Mesenchymal stem cell (in vitro differentiated cells and primary cell): ENCODE results near the gene CDH4.
A peak's percentile ranks its signal among the peaks of the same experiment; 100 is the strongest.

Experiments
- DNase-seq: peaks from one replicate; pipeline ENCODE4 v3.0.0-alpha.2; 2013
- H2AFZ ChIP-seq: one replicate; pipeline ENCODE4 v1.6.1; 2013; ENCODE audit warnings: low read depth, mild to moderate bottlenecking, control low read depth, inconsistent platforms, low read length, moderate library complexity
- H2AK5ac ChIP-seq: 2 replicates; pipeline ENCODE4 v1.6.1; 2013; ENCODE audit warnings: low read length, moderate library complexity, mild to moderate bottlenecking, inconsistent platforms; ENCODE audit not compliant: severe bottlenecking
- H2BK120ac ChIP-seq: one replicate; pipeline ENCODE4 v1.6.1; 2013; ENCODE audit warnings: low read depth, mild to moderate bottlenecking, inconsistent platforms, low read length, moderate library complexity
- H2BK12ac ChIP-seq, 2 experiments: one replicate each; pipeline ENCODE4 v1.6.1; 2013; ENCODE audit warnings: inconsistent platforms in 2 of 2, low read length in 2 of 2, mild to moderate bottlenecking in 2 of 2, moderate library complexity in 2 of 2, control low read depth in 1 of 2
- H2BK15ac ChIP-seq: one replicate; pipeline ENCODE4 v1.6.1; 2013; ENCODE audit warnings: mild to moderate bottlenecking, low read depth, inconsistent platforms; ENCODE audit not compliant: poor library complexity, severe bottlenecking
- H2BK5ac ChIP-seq: 2 replicates; pipeline ENCODE4 v1.6.1; 2013; ENCODE audit warnings: low read depth, mild to moderate bottlenecking, low read length, control low read depth, inconsistent platforms; ENCODE audit not compliant: poor library complexity, severe bottlenecking
- H3K14ac ChIP-seq, 2 experiments: one replicate each; pipeline ENCODE4 v1.6.1; 2013; ENCODE audit warnings: inconsistent platforms in 2 of 2, low read length in 2 of 2, control low read depth in 1 of 2, mild to moderate bottlenecking in 1 of 2, moderate library complexity in 1 of 2
- H3K18ac ChIP-seq, 2 experiments: one replicate each; pipeline ENCODE4 v1.6.1; 2013; ENCODE audit warnings: inconsistent platforms in 2 of 2, low read length in 2 of 2, control low read depth in 1 of 2, low read depth in 1 of 2, mild to moderate bottlenecking in 1 of 2
- H3K23ac ChIP-seq, 2 experiments: one replicate each; pipeline ENCODE4 v1.6.1; 2013; ENCODE audit warnings: inconsistent platforms in 2 of 2, low read length in 2 of 2, mild to moderate bottlenecking in 2 of 2, moderate library complexity in 2 of 2, control low read depth in 1 of 2
- H3K27ac ChIP-seq: 2 replicates; pipeline ENCODE4 v1.5.1; 2013; ENCODE audit warnings: mild to moderate bottlenecking, moderate library complexity, low read length, control low read depth, inconsistent platforms; ENCODE audit not compliant: poor library complexity, severe bottlenecking
- H3K27me3 ChIP-seq, 2 experiments: 2 replicates each; pipeline versions ENCODE4 v1.6.1 to v1.7.0; 2013; ENCODE audit warnings: low read length in 2 of 2, mild to moderate bottlenecking in 2 of 2, moderate library complexity in 2 of 2, control low read depth in 1 of 2, inconsistent platforms in 1 of 2; ENCODE audit not compliant: control insufficient read depth in 1 of 2, insufficient read depth in 1 of 2
- H3K36me3 ChIP-seq, 2 experiments: 2 replicates each; pipeline versions ENCODE4 v1.6.1 to v1.7.0; 2013; ENCODE audit warnings: low read length in 2 of 2, control low read depth in 1 of 2, inconsistent platforms in 1 of 2, low read depth in 1 of 2, mild to moderate bottlenecking in 1 of 2; ENCODE audit not compliant: insufficient read depth in 2 of 2, control insufficient read depth in 1 of 2
- H3K4ac ChIP-seq, 2 experiments: one replicate each; pipeline ENCODE4 v1.6.1; 2013; ENCODE audit warnings: inconsistent platforms in 2 of 2, low read length in 2 of 2, mild to moderate bottlenecking in 2 of 2, moderate library complexity in 2 of 2, control low read depth in 1 of 2, low read depth in 1 of 2
- H3K4me1 ChIP-seq: 2 replicates; pipeline ENCODE4 v1.6.1; 2013; ENCODE audit warnings: low read depth, low read length, control low read depth; ENCODE audit not compliant: control insufficient read depth, insufficient read depth
- H3K4me2 ChIP-seq: 2 replicates; pipeline ENCODE4 v1.6.1; 2013; ENCODE audit warnings: low read length, mild to moderate bottlenecking, inconsistent platforms; ENCODE audit not compliant: poor library complexity, severe bottlenecking
- H3K4me3 ChIP-seq, 2 experiments: 2 replicates each; pipeline versions ENCODE4 v1.5.1 to v1.7.0; 2013; ENCODE audit warnings: low read length in 2 of 2, mild to moderate bottlenecking in 2 of 2, control low read depth in 1 of 2, low read depth in 1 of 2; ENCODE audit not compliant: insufficient read depth in 1 of 2
- H3K79me1 ChIP-seq: replicated peaks from 2 replicates; pipeline ENCODE4 v1.6.1; 2013; ENCODE audit warnings: mild to moderate bottlenecking, control low read depth, low read length, inconsistent platforms; ENCODE audit not compliant: poor library complexity, severe bottlenecking
- H3K9ac ChIP-seq: 2 replicates; pipeline ENCODE4 v1.7.0; 2013; ENCODE audit warnings: mild to moderate bottlenecking, low read length, moderate library complexity
- H3K9me3 ChIP-seq: 2 replicates; pipeline ENCODE4 v1.7.0; 2013; ENCODE audit warnings: mild to moderate bottlenecking, low read length; ENCODE audit not compliant: control insufficient read depth
- H4K8ac ChIP-seq: one replicate; pipeline ENCODE4 v1.6.1; 2013; ENCODE audit warnings: inconsistent platforms, mild to moderate bottlenecking, low read length, moderate library complexity
- H4K91ac ChIP-seq: one replicate; pipeline ENCODE4 v1.6.1; 2013; ENCODE audit warnings: mild to moderate bottlenecking, low read length, inconsistent platforms
- WGBS: methylation state at CpG from one replicate; pipeline ENCODE4 v1.1.7; 2013; ENCODE audit warnings: mixed read lengths; 5-methylcytosine and 5-hydroxymethylcytosine counted together

Gene CDH4

DNA sequence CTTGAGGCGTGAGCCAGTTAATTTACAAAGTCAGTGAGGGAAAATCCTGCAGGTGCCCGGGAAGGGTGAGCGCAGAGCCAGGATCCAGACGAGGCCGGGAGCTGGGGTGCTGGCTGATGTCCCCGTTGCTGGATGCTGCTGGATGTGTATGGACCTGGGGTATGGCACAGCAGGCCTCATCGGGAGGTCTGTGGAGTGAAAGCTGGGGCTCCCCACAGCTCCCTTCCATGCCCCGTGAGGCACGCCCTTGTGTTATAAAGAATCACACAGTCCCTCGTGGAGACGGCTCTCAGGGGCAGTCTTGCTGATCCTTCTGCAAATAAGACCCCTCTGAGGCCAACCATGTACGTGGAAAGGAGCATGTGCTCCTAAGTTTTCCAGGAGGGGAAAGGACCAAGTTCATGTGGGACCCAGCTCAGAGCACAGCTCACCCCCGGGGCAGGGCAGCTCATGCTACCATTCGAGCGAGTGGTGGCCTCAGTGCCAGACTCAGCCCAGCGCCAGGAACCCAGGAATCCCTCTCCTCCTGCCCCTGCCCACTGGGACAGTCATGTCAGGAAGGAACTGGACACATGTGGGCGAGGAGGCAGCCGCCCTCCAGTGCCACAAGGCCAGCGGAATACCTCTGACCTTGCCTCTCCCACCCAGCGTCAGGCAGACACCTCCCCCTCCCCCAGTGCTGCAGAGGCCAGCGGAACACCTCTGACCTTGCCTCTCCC lies 97.5 kb downstream of the CDH4 start:
- peaks cover 0 to 34% of the 10 kb centered on the region in 2 experiments for H3K27me3 ChIP-seq
- no peak overlapping the region for H2BK15ac ChIP-seq
- H2AK5ac ChIP-seq: no peak overlapping the region
- 90% methylated on average over 19 of the region's 21 CpGs for WGBS
- no peak overlapping the region for H3K4ac ChIP-seq
- H3K4me1 ChIP-seq: peaks cover 16% of the 10 kb centered on the region
- DNase-seq: no peak
- H3K9me3 ChIP-seq: no peaks in the 10 kb centered on the region
- peaks cover 13% of the 10 kb centered on the region for H3K79me1 ChIP-seq
- no peak overlapping the region for H3K9ac ChIP-seq
- H4K91ac ChIP-seq: no peak overlapping the region
- no peak overlapping the region for H3K4me3 ChIP-seq
- H3K4me2 ChIP-seq: no peak overlapping the region
- no peak overlapping the region for H3K18ac ChIP-seq
- H3K36me3 ChIP-seq: no peaks in the 10 kb centered on the region
- no peak overlapping the region for H2AFZ ChIP-seq
- H4K8ac ChIP-seq: no peak overlapping the region
- no peak overlapping the region for H3K27ac ChIP-seq
- no peak overlapping the region for H3K23ac ChIP-seq
- no peak overlapping the region for H2BK5ac ChIP-seq
- no peak overlapping the region for H2BK120ac ChIP-seq
- no peak overlapping the region for H2BK12ac ChIP-seq
- no peak overlapping the region for H3K14ac ChIP-seq

DNA sequence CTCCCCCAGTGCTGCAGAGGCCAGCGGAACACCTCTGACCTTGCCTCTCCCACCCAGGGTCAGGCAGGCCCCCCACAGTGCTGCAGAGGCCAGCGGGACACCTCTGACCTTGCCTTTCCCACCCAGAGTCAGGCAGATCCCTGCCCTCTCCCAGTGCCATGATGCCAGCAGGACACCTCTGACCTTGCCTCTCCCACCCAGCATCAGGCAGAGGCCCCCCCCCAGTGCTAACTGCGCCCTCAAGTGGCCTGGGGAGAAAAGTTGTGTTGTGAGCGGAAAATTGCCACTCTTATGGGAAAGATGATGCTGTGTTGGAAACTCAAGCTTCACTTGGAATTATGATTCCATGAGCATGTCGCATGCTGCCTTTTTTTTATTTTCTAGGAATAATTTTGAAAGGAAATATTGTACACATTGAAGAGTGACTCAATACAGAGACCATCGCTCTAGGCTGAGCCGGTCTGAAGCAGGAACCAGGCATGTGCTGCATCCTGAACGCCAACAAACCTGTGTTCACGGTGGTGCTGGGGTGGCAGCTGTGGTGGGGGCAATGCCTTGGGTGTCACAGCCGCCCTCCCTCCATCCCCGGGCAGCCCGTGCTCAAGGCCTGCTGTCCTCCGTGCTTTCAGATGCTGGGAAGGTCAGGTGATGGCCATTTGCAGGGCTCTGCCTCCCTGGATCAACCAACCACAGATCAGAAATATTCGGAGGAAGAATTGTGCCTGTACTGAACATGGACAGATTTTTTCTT lies 98.6 kb downstream of the CDH4 start:
- Histone ChIP-seq H3K27ac (no peak overlapping the region), H3K9me3 (no peaks in the 10 kb centered on the region), H2AK5ac (no peak overlapping the region), H4K91ac (peak overlapping the region; percentile 62), H3K4me3 (no peak overlapping the region), H3K4ac (no peak overlapping the region), H3K9ac (no peak overlapping the region), H3K4me1 (peaks cover 16% of the 10 kb centered on the region), H3K79me1 (peaks cover 7% of the 10 kb centered on the region), H2BK5ac (no peak overlapping the region), H2BK12ac (no peak overlapping the region), H2BK15ac (no peak overlapping the region), H2AFZ (no peak overlapping the region), H4K8ac (no peak overlapping the region), H2BK120ac (no peak overlapping the region), H3K36me3 (no peaks in the 10 kb centered on the region), H3K23ac (no peak overlapping the region), H3K4me2 (no peak overlapping the region), H3K14ac (peak overlapping the region in 1 of 2 experiments; percentile 45), H3K18ac (peak overlapping the region in 1 of 2 experiments; percentile 46), H3K27me3 (peaks cover 0 to 24% of the 10 kb centered on the region in 2 experiments)
- WGBS: 91% methylated on average over 13 of the region's 14 CpGs
- no peak for DNase-seq

DNA sequence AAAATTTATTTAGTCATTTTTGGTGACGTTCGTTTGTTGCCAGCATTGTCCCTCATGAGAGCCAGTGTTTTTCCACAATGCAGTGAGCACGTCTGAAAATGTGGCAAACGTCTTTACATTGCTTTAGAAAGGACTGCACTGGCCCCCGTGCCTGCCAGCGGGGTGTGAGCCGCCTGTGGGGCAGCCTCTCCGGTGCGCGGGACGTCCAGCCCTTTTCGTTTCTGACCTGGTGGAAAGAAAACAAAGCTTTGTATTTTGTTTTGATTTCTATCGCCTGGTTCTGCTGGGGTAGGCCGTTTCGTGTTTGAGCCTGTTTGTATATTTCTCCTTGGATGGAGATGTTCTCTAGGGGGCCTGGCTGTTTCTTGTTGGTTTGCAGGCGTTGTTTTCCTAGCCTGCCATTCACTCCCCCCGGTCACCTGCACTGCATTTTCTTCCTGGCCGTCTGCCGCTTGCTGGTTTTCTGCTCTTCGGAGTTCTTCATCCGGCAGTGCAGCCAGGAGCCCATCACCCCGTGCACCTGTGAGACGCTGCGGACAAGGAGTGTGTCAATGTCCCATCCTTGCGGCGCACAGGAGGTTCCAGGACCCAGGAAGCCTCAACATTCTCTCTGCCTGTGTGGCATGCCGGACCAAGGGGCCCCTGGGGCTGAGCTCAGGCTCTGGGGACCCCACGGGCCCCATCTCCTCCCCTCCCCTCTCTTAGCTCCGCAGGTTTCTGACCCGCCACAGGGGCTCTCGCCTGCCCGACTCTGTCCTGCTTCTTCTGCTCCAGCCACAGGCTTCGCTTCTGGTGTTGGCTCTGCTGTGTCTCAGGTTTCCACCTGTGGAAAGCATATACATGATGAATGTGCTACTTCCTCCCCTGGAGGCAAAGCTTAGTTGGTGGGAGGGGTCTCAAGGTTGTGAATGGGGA lies 100.5 kb downstream of the CDH4 start:
- H3K9me3 ChIP-seq: no peaks in the 10 kb centered on the region
- H3K27me3 ChIP-seq: peaks cover 0 to 29% of the 10 kb centered on the region in 2 experiments
- H3K4me2 ChIP-seq: peak overlapping the region; percentile 66
- H2BK120ac ChIP-seq: no peak overlapping the region
- H4K91ac ChIP-seq: no peak overlapping the region
- no peak overlapping the region for H3K9ac ChIP-seq
- no peak overlapping the region for H2AFZ ChIP-seq
- H4K8ac ChIP-seq: peak overlapping the region; percentile 23
- H2BK15ac ChIP-seq: no peak overlapping the region
- H2BK5ac ChIP-seq: no peak overlapping the region
- no peak overlapping the region for H2BK12ac ChIP-seq
- H3K4me3 ChIP-seq: no peak overlapping the region
- H3K18ac ChIP-seq: no peak overlapping the region
- no peak overlapping the region for H3K4ac ChIP-seq
- H3K23ac ChIP-seq: no peak overlapping the region
- H3K79me1 ChIP-seq: peaks cover 3% of the 10 kb centered on the region
- WGBS: 30% methylated on average over 33 of the region's 33 CpGs
- H3K27ac ChIP-seq: no peak overlapping the region
- H3K36me3 ChIP-seq: peaks cover 0 to 5% of the 10 kb centered on the region in 2 experiments
- no peak overlapping the region for H3K14ac ChIP-seq
- peaks cover 17% of the 10 kb centered on the region for H3K4me1 ChIP-seq
- H2AK5ac ChIP-seq: no peak overlapping the region
- no peak for DNase-seq
